IMR-90 (cell line): ENCODE measurements around the gene KDELR3. TPM values are rescaled to one million over a fixed set of nuclear protein-coding genes. Genes with fewer than 3 reads are reported as not detected.

Experiments
- ATAC-seq: fragments of 200-7000 bp; cut with Tn5 transposase; 2 replicates; pipeline ENCODE4 v1.9.1; 2020; ENCODE audit warnings: low read depth, mild to moderate bottlenecking, moderate library complexity
- BruUV-seq: library from RNA; stranded (reverse); fragments of 400-500 nt; replicated peaks from 2 replicates; lab custom pipeline; 2021; lab: Mats Ljungman, UMichigan
- CTCF ChIA-PET: fragments of 300-600 bp; formaldehyde crosslinking; extraction: SDS; loops from one replicate; lab custom pipeline; 2021; ENCODE audit warnings: antibody characterized with exemption; lab: Yijun Ruan, JAX
- POLR2A ChIA-PET: fragments of 300-600 bp; sonication (Branson Sonifier 250); formaldehyde crosslinking; loops from one replicate; lab custom pipeline; 2022; ENCODE audit warnings: antibody characterized with exemption; ENCODE audit not compliant: unreplicated experiment; lab: Charles Lee
- DNase-seq: peaks from one replicate; pipeline ENCODE4 v3.0.0; 2013
- H2AFZ ChIP-seq: replicated peaks from 2 replicates; pipeline ENCODE3; 2013; ENCODE audit warnings: low read length, mild to moderate bottlenecking; ENCODE audit not compliant: poor library complexity
- H2AK5ac ChIP-seq: 2 replicates; pipeline ENCODE4 v1.6.1; 2013; ENCODE audit warnings: low read depth, low read length, inconsistent platforms
- H2AK9ac ChIP-seq: replicated peaks from 2 replicates; pipeline ENCODE3; 2013; ENCODE audit warnings: mild to moderate bottlenecking, low read depth, low read length, moderate library complexity; ENCODE audit not compliant: poor library complexity
- H2BK120ac ChIP-seq: 2 replicates; pipeline ENCODE4 v1.6.1; 2013; ENCODE audit warnings: low read depth, low read length, inconsistent platforms
- H2BK15ac ChIP-seq: 3 replicates; pipeline ENCODE4 v1.6.1; 2013; ENCODE audit warnings: low read depth, low read length, inconsistent platforms
- H2BK20ac ChIP-seq: 2 replicates; pipeline ENCODE4 v1.6.1; 2013; ENCODE audit warnings: low read depth, mild to moderate bottlenecking, inconsistent platforms, low read length, moderate library complexity
- H2BK5ac ChIP-seq: 2 replicates; pipeline ENCODE4 v1.6.1; 2013; ENCODE audit warnings: mild to moderate bottlenecking, low read depth, low read length, inconsistent platforms; ENCODE audit not compliant: poor library complexity, severe bottlenecking
- H3K14ac ChIP-seq: replicated peaks from 2 replicates; pipeline ENCODE4 v1.6.1; 2013; ENCODE audit warnings: low read depth, low read length, inconsistent platforms
- H3K18ac ChIP-seq: 2 replicates; pipeline ENCODE4 v1.6.1; 2013; ENCODE audit warnings: low read depth, low read length, control low read depth
- H3K23ac ChIP-seq: 2 replicates; pipeline ENCODE4 v1.6.1; 2013; ENCODE audit warnings: low read depth, low read length, inconsistent platforms
- H3K27ac ChIP-seq: 2 replicates; pipeline ENCODE4 v1.5.1; 2013; ENCODE audit warnings: mild to moderate bottlenecking, control low read depth, low read length; ENCODE audit not compliant: insufficient read depth
- H3K27me3 ChIP-seq: 2 replicates; pipeline ENCODE4 v1.6.1; 2013; ENCODE audit warnings: low read length; ENCODE audit not compliant: control insufficient read depth, insufficient read depth
- H3K36me3 ChIP-seq: 2 replicates; pipeline ENCODE4 v1.6.1; 2013; ENCODE audit warnings: low read length, mixed read lengths; ENCODE audit not compliant: control insufficient read depth, insufficient read depth
- H3K4ac ChIP-seq: 2 replicates; pipeline ENCODE4 v1.6.1; 2013; ENCODE audit warnings: low read depth, low read length, inconsistent platforms
- H3K4me1 ChIP-seq: 2 replicates; pipeline ENCODE4 v1.6.1; 2013; ENCODE audit warnings: low read length, mixed read lengths; ENCODE audit not compliant: control insufficient read depth, insufficient read depth
- H3K4me2 ChIP-seq: 2 replicates; pipeline ENCODE4 v1.6.1; 2013; ENCODE audit warnings: low read depth, mild to moderate bottlenecking, control low read depth, low read length, moderate library complexity
- H3K4me3 ChIP-seq: 2 replicates; pipeline ENCODE4 v1.5.1; 2013; ENCODE audit warnings: low read depth, mild to moderate bottlenecking, control low read depth, low read length, moderate library complexity; ENCODE audit not compliant: insufficient read depth
- H3K56ac ChIP-seq: 2 replicates; pipeline ENCODE4 v1.6.1; 2013; ENCODE audit warnings: low read length, inconsistent platforms; ENCODE audit not compliant: insufficient read depth; ENCODE audit errors: extremely low read depth
- H3K79me1 ChIP-seq, 2 experiments: 2 replicates each; pipeline ENCODE4 v1.6.1; 2013; ENCODE audit warnings: low read length in 2 of 2, inconsistent platforms in 1 of 2, low read depth in 1 of 2
- H3K9ac ChIP-seq: 2 replicates; pipeline ENCODE4 v1.6.1; 2013; ENCODE audit warnings: low read depth, low read length, control low read depth
- H3K9me1 ChIP-seq: 2 replicates; pipeline ENCODE4 v1.6.1; 2013; ENCODE audit warnings: low read length, inconsistent platforms; ENCODE audit not compliant: insufficient read depth
- H3K9me3 ChIP-seq: 2 replicates; pipeline ENCODE4 v1.6.1; 2013; ENCODE audit warnings: low read length; ENCODE audit not compliant: control insufficient read depth, insufficient read depth
- H4K20me1 ChIP-seq: 2 replicates; pipeline ENCODE4 v1.6.1; 2013; ENCODE audit warnings: low read length, inconsistent platforms; ENCODE audit not compliant: insufficient read depth
- H4K5ac ChIP-seq: 2 replicates; pipeline ENCODE4 v1.6.1; 2013; ENCODE audit warnings: mild to moderate bottlenecking, low read depth, low read length, control low read depth
- H4K8ac ChIP-seq, 2 experiments: 2 replicates each; pipeline ENCODE4 v1.6.1; 2013; ENCODE audit warnings: low read depth in 2 of 2, low read length in 2 of 2, control low read depth in 1 of 2, inconsistent platforms in 1 of 2
- H4K91ac ChIP-seq: 2 replicates; pipeline ENCODE4 v1.6.1; 2013; ENCODE audit warnings: low read depth, low read length, inconsistent platforms; ENCODE audit not compliant: insufficient read depth
- CTCF ChIP-seq: conservative IDR thresholded peaks from 2 replicates; pipeline ENCODE4 v1.5.1; 2012; ENCODE audit warnings: mild to moderate bottlenecking, low read depth, low read length, improper control_type of control experiment
- POLR2A ChIP-seq: IDR thresholded peaks from 2 replicates; pipeline ENCODE4 v1.6.1; 2012; ENCODE audit warnings: mild to moderate bottlenecking, low read depth, low read length
- USF2 ChIP-seq: fragments of 150-350 bp; IDR thresholded peaks from 2 replicates; pipeline ENCODE4 v1.6.1; 2017; ENCODE audit warnings: mild to moderate bottlenecking, antibody characterized with exemption, low read length, low read depth
- WGBS, 2 experiments: methylation state at CpG; one replicate each; pipeline versions ENCODE4 v1.1.5 to v1.1.7; 2013; ENCODE audit warnings: missing lambda C conversion rate in 2 of 2; ENCODE audit not compliant: insufficient read length in 1 of 2; ENCODE audit errors: extremely low coverage in 2 of 2; 5-methylcytosine and 5-hydroxymethylcytosine counted together
- dilution Hi-C: fragments of 300-500 bp; cut with HindIII; formaldehyde crosslinking; loops from one replicate; pipeline ENCODE4 v1.14.3; 2018; ENCODE audit warnings: low sequenced_read_pairs; ENCODE audit not compliant: unreplicated experiment
- in situ Hi-C: fragments of 300-500 bp; cut with MboI; formaldehyde crosslinking; loops from 3 replicates; pipeline ENCODE4 v1.14.3; 2019; ENCODE audit warnings: low sequenced_read_pairs, inconsistent platforms, mixed read lengths
- intact Hi-C: fragments of 100-400 bp; cut with micrococcal nuclease; formaldehyde crosslinking; loops from 2 replicates; pipeline ENCODE4 v1.10.0; 2022
- polyA plus RNA-seq, 3 experiments: library from polyadenylated mRNA; depleted of rRNA; stranded (reverse); fragments of >200 nt; gene quantifications; 2 replicates each; pipeline ENCODE4 v1.2.3, GENCODE V29; 2012; ENCODE audit warnings: low replicate concordance in 1 of 3
- total RNA-seq: library from RNA; depleted of rRNA; stranded (reverse); fragments of >200 nt; gene quantifications from 2 replicates; pipeline ENCODE4 v1.2.3, GENCODE V29; 2012
- TF ChIP-seq, protein P1 (sequence below): fragments of 150-350 bp; IDR thresholded peaks from 2 replicates; pipeline ENCODE4 v1.6.1; 2016; ENCODE audit warnings: low read depth, mild to moderate bottlenecking, low read length, moderate library complexity, borderline replicate concordance

KDELR3 gene
- total and polyA plus RNA-seq, 2 of the 4 experiments (the other 2 are of a cell fraction): 129 to 224 TPM

DNA sequence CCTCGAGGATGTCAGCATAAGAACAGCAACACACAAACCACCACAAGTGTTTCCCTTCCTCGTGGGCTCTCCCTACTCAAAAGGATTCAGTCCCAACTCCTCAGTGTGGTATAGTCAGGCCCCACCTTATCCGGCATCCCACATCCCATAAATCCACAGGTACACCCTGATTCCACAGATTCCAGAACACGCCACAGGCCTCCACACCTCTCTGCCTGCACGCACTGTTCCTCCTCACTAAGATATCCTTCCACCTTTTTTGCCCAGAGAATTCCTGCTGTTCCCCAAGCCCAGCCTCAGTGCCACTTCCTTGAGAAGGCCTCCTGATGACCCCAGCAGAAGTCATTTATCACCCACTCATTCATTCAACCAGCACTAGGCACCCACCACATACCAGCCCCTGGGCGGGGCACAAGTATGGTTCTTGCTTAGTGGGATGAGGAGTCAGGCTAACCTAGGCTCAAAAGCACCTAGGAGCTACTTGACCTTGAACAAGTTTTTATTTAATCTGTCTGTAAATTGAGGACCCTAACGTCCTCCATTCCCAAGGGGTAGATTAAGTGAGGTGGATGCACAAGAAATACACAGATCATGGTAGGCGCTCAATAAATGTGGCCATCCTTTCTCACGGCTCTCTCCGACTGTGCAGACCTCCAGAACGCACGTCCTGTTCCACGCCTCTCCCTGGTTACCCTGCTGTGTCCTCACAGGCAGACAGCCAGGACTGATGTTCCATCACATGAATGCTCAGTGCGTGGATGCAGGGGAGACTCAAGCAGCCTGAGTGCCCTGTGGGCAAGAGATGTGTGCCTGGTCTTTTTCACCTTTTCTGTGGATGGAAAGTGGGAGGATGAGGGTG, 10.8 kb upstream of the KDELR3 start:
- ATAC-seq: no peak
- no peak overlapping the region for H4K8ac ChIP-seq
- 64% methylated on average over 11 of the region's 14 CpGs; no CpG with 5 or more reads in 1 of the 2 experiments for WGBS, 2 experiments

More for the DNA sequence above, 10.8 kb upstream of the KDELR3 start:
- POLR2A ChIA-PET: no interaction called here
- in situ Hi-C loops (no loop called here), intact Hi-C loops (no loop called here), dilution Hi-C loops (no loop called here)
- H3K4me3 ChIP-seq: no peak overlapping the region
- peaks cover 5% of the 10 kb centered on the region for H4K20me1 ChIP-seq
- no peaks in the 10 kb centered on the region for H3K9me1 ChIP-seq
- no peak overlapping the region for H2AK5ac ChIP-seq
- BruUV-seq: no TSS peak
- H3K56ac ChIP-seq: no peak overlapping the region
- H2BK120ac ChIP-seq: no peak overlapping the region
- H2AFZ ChIP-seq: no peak overlapping the region
- no peak overlapping the region for H2AK9ac ChIP-seq
- H4K5ac ChIP-seq: no peak overlapping the region
- no peak for DNase-seq
- TF ChIP-seq, protein P1, sequence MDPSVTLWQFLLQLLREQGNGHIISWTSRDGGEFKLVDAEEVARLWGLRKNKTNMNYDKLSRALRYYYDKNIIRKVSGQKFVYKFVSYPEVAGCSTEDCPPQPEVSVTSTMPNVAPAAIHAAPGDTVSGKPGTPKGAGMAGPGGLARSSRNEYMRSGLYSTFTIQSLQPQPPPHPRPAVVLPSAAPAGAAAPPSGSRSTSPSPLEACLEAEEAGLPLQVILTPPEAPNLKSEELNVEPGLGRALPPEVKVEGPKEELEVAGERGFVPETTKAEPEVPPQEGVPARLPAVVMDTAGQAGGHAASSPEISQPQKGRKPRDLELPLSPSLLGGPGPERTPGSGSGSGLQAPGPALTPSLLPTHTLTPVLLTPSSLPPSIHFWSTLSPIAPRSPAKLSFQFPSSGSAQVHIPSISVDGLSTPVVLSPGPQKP: no peak
- no peak for TF ChIP-seq CTCF
- no peak for TF ChIP-seq POLR2A
- TF ChIP-seq USF2: no peak
- H3K9me3 ChIP-seq: no peaks in the 10 kb centered on the region; the same call in 1 of the 2 replicates
- H3K27me3 ChIP-seq: peaks cover 84% of the 10 kb centered on the region
- no peak overlapping the region for H3K4me2 ChIP-seq
- CTCF ChIA-PET: no interaction called here
- no peaks in the 10 kb centered on the region; the same call in 1 of the 2 replicates for H3K4me1 ChIP-seq
- no peak overlapping the region for H3K14ac ChIP-seq
- no peak overlapping the region for H3K4ac ChIP-seq
- H3K27ac ChIP-seq: no peak overlapping the region
- H3K9ac ChIP-seq: no peak overlapping the region
- H2BK20ac ChIP-seq: no peak overlapping the region
- H3K79me1 ChIP-seq: no peaks in the 10 kb centered on the region
- H4K91ac ChIP-seq: no peak overlapping the region
- no peak overlapping the region for H3K18ac ChIP-seq
- H3K36me3 ChIP-seq: no peaks in the 10 kb centered on the region
- H2BK15ac ChIP-seq: no peak overlapping the region
- no peak overlapping the region for H2BK5ac ChIP-seq
- H3K23ac ChIP-seq: no peak overlapping the region
